Vagina (tissue), 2 donors: ENCODE measurements around the gene AMACR. TPM values are rescaled to one million over a fixed set of nuclear protein-coding genes. Genes with fewer than 3 reads are reported as not detected.
"Not testable (repeated sequence)": the region's sequence is repeated elsewhere in the genome, so short reads cannot be mapped to it uniquely, and the experiment has no call there.

Experiments used
- DNase-seq, 2 donors: peaks; one replicate each; pipeline ENCODE4 v3.0.0-alpha.2; 2017; ENCODE audit errors: extremely low spot score in 2 of 2
- H3K27ac ChIP-seq: fragments of 200-600 bp; sonication (generic); one replicate; pipeline ENCODE4 v1.5.1; 2019
- H3K27me3 ChIP-seq: fragments of 200-600 bp; sonication (generic); one replicate; pipeline ENCODE4 v1.5.1; 2019
- H3K36me3 ChIP-seq, 2 donors: fragments of 200-600 bp; sonication (generic); one replicate each; pipeline ENCODE4 v1.5.1; 2017 to 2019
- H3K4me1 ChIP-seq: fragments of 200-600 bp; sonication (generic); one replicate; pipeline ENCODE4 v1.5.1; 2019
- H3K4me3 ChIP-seq, 2 donors: fragments of 200-600 bp; sonication (generic); 1 replicate in 1 of 2; 2 replicates in 1 of 2; pipeline ENCODE4 v1.5.1; 2016 to 2019
- H3K9me3 ChIP-seq: fragments of 200-600 bp; sonication (generic); one replicate; pipeline ENCODE4 v1.5.1; 2019
- CTCF ChIP-seq, 3 experiments: fragments of 450-650 bp in 2 of 3; fragments of 200-600 bp in 1 of 3; sonication (generic) in 1 of 3; IDR thresholded peaks; one replicate each; pipeline ENCODE4 v1.5.1; 2017 to 2019; ENCODE audit warnings: antibody characterized with exemption in 3 of 3, mild to moderate bottlenecking in 2 of 3, moderate library complexity in 2 of 3
- POLR2A ChIP-seq, 2 donors: fragments of 450-650 bp; IDR thresholded peaks; one replicate each; pipeline ENCODE4 v1.6.1; 2017; ENCODE audit warnings: antibody characterized with exemption in 2 of 2, mild to moderate bottlenecking in 2 of 2, moderate library complexity in 2 of 2
- POLR2AphosphoS5 ChIP-seq, 2 donors: sonication (generic); formaldehyde crosslinking; IDR thresholded peaks; one replicate each; pipeline ENCODE4 v1.9.0; 2017; ENCODE audit warnings: antibody characterized with exemption in 2 of 2, mild to moderate bottlenecking in 2 of 2, low read depth in 1 of 2; ENCODE audit not compliant: insufficient read depth in 1 of 2
- intact Hi-C: fragments of 100-400 bp; cut with DNase I; formaldehyde crosslinking; loops from one replicate; pipeline ENCODE4 v1.15.1; 2023
- total RNA-seq: library from RNA; depleted of rRNA; stranded (reverse); fragments of >200 nt; gene quantifications from one replicate; pipeline ENCODE4 v1.2.3, GENCODE V29; 2016

AMACR gene
- total RNA-seq, 1 donor from 2014 or later, result 4.9 TPM

GRCh38 chr5:33968211-33969005 is 39.4 kb downstream of the AMACR start:
- no peak for DNase-seq
- no peaks in the 10 kb centered on the region for H3K9me3 ChIP-seq
- intact Hi-C loops, result no loop called here
- H3K27ac ChIP-seq, result no peak overlapping the region
- no peaks in the 10 kb centered on the region for H3K27me3 ChIP-seq
- TF ChIP-seq POLR2A (IDR thresholded peaks at IDR 0.05) (no peak), CTCF (IDR thresholded peaks at IDR 0.05) (no peak), POLR2AphosphoS5 (IDR thresholded peaks at IDR 0.05; ENCODE audit: insufficient read depth in 1 of 2, low read depth in 1 of 2) (no peak)
- no peaks in the 10 kb centered on the region for H3K4me1 ChIP-seq
- H3K36me3 ChIP-seq, result no peaks in the 10 kb centered on the region
- H3K4me3 ChIP-seq, result no peak overlapping the region

DNA sequence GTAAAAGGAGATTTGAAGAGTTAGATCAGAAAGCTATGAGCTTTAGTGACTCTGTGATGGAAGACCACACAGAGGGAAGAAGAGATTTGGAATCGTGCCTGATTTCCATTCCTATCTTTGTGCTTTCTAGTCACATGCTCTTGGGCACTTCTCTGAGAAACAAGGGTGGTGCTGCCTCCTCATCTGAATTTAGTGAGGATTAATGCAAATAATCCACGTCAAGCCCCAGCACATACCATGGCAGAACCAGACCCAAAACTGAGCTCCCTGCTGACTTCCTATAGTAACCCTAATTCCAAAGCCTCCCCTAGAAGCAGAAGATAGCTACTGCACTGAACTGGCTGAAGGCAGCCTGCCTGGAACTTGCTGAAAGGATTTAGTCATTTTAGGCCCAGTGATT is 41.0 kb downstream of the AMACR start:
- Histone ChIP-seq H3K9me3 (no peaks in the 10 kb centered on the region), H3K36me3 (no peaks in the 10 kb centered on the region), H3K27me3 (no peaks in the 10 kb centered on the region), H3K4me1 (no peaks in the 10 kb centered on the region), H3K27ac (no peak overlapping the region), H3K4me3 (no peak overlapping the region)
- no peak for TF ChIP-seq POLR2AphosphoS5 (IDR thresholded peaks at IDR 0.05; ENCODE audit: insufficient read depth in 1 of 2, low read depth in 1 of 2)
- TF ChIP-seq POLR2A (IDR thresholded peaks at IDR 0.05), result no peak
- no peak for TF ChIP-seq CTCF (IDR thresholded peaks at IDR 0.05)
- intact Hi-C loops, result no loop called here
- no peak for DNase-seq

GRCh38 chr5:33964132-33964700 is 43.6 kb downstream of the AMACR start:
- TF ChIP-seq CTCF (IDR thresholded peaks at IDR 0.05), result no peak
- TF ChIP-seq POLR2AphosphoS5 (IDR thresholded peaks at IDR 0.05; ENCODE audit: insufficient read depth in 1 of 2, low read depth in 1 of 2), result no peak
- TF ChIP-seq POLR2A (IDR thresholded peaks at IDR 0.05), result no peak
- no peaks in the 10 kb centered on the region for H3K4me1 ChIP-seq
- H3K27ac ChIP-seq, result no peak overlapping the region
- H3K9me3 ChIP-seq, result no peaks in the 10 kb centered on the region
- no peak overlapping the region for H3K4me3 ChIP-seq
- no peaks in the 10 kb centered on the region for H3K36me3 ChIP-seq
- DNase-seq, result no peak
- intact Hi-C loops, result no loop called here
- H3K27me3 ChIP-seq, result no peaks in the 10 kb centered on the region

- TF ChIP-seq CTCF (IDR thresholded peaks at IDR 0.05) (no peak), POLR2AphosphoS5 (IDR thresholded peaks at IDR 0.05; ENCODE audit: insufficient read depth in 1 of 2, low read depth in 1 of 2) (no peak)
- Histone ChIP-seq H3K9me3 (no peaks in the 10 kb centered on the region), H3K27ac (no peak overlapping the region), H3K36me3 (no peaks in the 10 kb centered on the region), H3K4me3 (no peak overlapping the region), H3K27me3 (no peaks in the 10 kb centered on the region), H3K4me1 (peaks cover 5% of the 10 kb centered on the region)
- no peak for DNase-seq
- intact Hi-C loops, result no loop called here
Observed at GRCh38 chr5:33958176-33958575, 49.7 kb downstream of the AMACR start.

GRCh38 chr5:33957577-33958150 is 50.2 kb downstream of the AMACR start:
- H3K4me1 ChIP-seq, result peaks cover 5% of the 10 kb centered on the region
- H3K4me3 ChIP-seq, result no peak overlapping the region
- TF ChIP-seq POLR2AphosphoS5 (IDR thresholded peaks at IDR 0.05; ENCODE audit: insufficient read depth in 1 of 2, low read depth in 1 of 2) (no peak), POLR2A (IDR thresholded peaks at IDR 0.05) (no peak), CTCF (IDR thresholded peaks at IDR 0.05) (no peak)
- no peak for DNase-seq
- intact Hi-C loops, result no loop called here
- no peaks in the 10 kb centered on the region for H3K27me3 ChIP-seq
- no peaks in the 10 kb centered on the region for H3K9me3 ChIP-seq
- H3K27ac ChIP-seq, result no peak overlapping the region
- no peaks in the 10 kb centered on the region for H3K36me3 ChIP-seq

GRCh38 chr5:33952175-33952574 is 55.7 kb downstream of the AMACR start:
- H3K4me3 ChIP-seq, DNase-seq, H3K27me3 ChIP-seq, H3K27ac ChIP-seq, H3K4me1 ChIP-seq, intact Hi-C loops, H3K36me3 ChIP-seq, H3K9me3 ChIP-seq: not testable (repeated sequence)
